NB4 (cell line): ENCODE results near the gene KNL1.

Experiments used
- CTCF ChIP-seq: IDR thresholded peaks from one replicate; pipeline ENCODE4 v1.5.1; 2012; ENCODE audit warnings: low read depth, low read length
- POLR2A ChIP-seq: IDR thresholded peaks from 2 replicates; pipeline ENCODE4 v1.6.1; 2011; ENCODE audit warnings: mild to moderate bottlenecking; ENCODE audit not compliant: insufficient read length; ENCODE audit errors: extremely low read depth

GRCh38 chr15:40706121-40706520 is 112.1 kb downstream of the KNL1 start:
- TF ChIP-seq POLR2A (no peak), CTCF (no peak)
